GM20000 (cell line): ENCODE data around the gene PRKAB2.

Experiments used
- DNase-seq: peaks from one replicate; pipeline ENCODE4 v3.0.0; 2012; ENCODE audit warnings: low spot score
- TF ChIP-seq, protein P1 (sequence below): IDR thresholded peaks from 2 replicates; pipeline ENCODE4 v1.5.1; 2012; ENCODE audit warnings: mild to moderate bottlenecking, control low read depth; ENCODE audit errors: extremely low read depth, missing control alignments

The PRKAB2 gene

GRCh38 chr1:147213271-147213670 is 41.0 kb upstream of the PRKAB2 start:
- TF ChIP-seq, protein P1, sequence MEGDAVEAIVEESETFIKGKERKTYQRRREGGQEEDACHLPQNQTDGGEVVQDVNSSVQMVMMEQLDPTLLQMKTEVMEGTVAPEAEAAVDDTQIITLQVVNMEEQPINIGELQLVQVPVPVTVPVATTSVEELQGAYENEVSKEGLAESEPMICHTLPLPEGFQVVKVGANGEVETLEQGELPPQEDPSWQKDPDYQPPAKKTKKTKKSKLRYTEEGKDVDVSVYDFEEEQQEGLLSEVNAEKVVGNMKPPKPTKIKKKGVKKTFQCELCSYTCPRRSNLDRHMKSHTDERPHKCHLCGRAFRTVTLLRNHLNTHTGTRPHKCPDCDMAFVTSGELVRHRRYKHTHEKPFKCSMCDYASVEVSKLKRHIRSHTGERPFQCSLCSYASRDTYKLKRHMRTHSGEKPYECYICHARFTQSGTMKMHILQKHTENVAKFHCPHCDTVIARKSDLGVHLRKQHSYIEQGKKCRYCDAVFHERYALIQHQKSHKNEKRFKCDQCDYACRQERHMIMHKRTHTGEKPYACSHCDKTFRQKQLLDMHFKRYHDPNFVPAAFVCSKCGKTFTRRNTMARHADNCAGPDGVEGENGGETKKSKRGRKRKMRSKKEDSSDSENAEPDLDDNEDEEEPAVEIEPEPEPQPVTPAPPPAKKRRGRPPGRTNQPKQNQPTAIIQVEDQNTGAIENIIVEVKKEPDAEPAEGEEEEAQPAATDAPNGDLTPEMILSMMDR, result no peak
- DNase-seq, result no peak

DNA sequence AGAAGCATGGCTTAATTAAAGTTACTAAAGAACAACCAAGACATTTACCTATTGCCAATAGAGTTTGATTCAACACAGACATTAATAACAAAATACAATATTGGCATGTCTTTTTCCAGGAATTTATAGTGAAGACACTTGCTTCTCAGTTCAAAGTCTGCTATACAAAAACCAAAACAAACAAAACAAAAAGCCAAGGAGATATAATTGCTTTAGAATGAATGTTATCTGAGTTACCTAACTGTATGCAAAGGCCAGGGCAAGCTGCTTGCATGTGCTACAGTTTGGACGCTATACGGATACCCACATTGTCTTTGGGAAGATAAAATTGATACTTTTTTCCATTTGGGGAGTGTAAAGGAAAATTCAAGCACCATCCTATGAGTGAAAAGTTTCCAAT is 39.3 kb upstream of the PRKAB2 start:
- TF ChIP-seq, protein P1, result no peak
- DNase-seq, result no peak

- no peak for DNase-seq
- TF ChIP-seq, protein P1, result no peak
Observed at GRCh38 chr1:147210987-147211386, 38.7 kb upstream of the PRKAB2 start.

- no peak for DNase-seq
- TF ChIP-seq, protein P1, result no peak
Observed at GRCh38 chr1:147209825-147210821, 37.9 kb upstream of the PRKAB2 start.

DNA sequence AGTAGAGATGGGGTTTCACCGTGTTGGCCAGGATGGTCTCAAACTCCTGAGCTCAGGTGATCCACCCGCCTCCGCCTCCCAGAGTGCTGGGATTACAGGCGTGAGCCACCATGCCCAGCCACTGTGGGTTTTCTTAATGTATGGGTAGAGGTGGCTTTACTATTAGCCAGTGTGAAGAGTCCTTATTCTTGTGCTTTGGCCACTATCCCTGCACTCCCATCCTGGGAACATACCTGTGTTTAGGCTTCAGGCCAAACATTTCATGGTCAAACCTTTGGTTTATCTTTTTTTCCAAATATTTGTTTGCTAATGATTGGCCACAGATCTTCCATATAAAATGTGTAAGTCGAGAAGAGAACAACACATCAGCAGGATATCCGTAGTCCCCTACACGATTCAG is 36.3 kb upstream of the PRKAB2 start:
- no peak for DNase-seq
- TF ChIP-seq, protein P1, result no peak

DNA sequence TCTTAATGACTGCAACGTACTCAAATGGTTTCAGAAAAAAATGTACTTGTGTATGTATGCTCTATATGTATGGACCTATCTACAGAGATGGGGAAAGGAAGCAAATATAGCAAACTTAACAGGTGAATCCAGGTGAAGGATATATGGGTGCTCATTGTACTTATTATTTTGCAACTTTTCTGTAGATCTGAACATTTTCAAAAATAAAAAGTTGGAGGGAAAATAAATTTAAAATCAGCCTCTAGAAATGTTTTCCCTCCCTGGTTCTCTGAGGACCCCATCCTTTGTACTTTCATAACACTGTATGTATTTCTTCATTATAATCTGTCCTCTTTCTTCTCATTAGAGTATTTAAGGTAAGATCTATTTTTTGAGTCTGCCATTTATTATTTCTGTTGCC is 34.9 kb upstream of the PRKAB2 start:
- TF ChIP-seq, protein P1, result no peak
- no peak for DNase-seq

- TF ChIP-seq, protein P1, result no peak
- no peak for DNase-seq
Observed at GRCh38 chr1:147204080-147204479, 31.8 kb upstream of the PRKAB2 start.
